Measurements from ENCODE around the gene TCOF1.

TCOF1 gene

DNA sequence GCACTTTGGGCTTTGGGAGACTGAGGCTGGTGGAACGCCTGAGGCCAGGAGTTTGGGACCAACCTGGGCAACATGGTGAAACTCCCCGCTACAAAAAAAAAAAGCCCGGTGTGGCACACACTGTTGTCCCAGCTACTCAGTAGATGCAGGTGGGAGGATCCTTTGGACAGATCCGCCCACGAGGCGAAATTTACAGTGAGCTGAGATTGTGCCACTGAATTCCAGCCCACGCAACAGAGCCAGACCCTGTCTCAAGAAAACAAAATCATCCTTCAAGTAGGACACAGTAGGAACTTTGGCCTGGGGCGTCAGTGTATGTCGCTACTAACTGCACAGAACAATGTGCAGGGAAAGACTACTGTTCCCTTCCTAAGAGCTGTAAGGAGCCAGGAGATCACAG, 87.3 kb downstream of the TCOF1 start:
- TF ChIP-seq, protein P1, sequence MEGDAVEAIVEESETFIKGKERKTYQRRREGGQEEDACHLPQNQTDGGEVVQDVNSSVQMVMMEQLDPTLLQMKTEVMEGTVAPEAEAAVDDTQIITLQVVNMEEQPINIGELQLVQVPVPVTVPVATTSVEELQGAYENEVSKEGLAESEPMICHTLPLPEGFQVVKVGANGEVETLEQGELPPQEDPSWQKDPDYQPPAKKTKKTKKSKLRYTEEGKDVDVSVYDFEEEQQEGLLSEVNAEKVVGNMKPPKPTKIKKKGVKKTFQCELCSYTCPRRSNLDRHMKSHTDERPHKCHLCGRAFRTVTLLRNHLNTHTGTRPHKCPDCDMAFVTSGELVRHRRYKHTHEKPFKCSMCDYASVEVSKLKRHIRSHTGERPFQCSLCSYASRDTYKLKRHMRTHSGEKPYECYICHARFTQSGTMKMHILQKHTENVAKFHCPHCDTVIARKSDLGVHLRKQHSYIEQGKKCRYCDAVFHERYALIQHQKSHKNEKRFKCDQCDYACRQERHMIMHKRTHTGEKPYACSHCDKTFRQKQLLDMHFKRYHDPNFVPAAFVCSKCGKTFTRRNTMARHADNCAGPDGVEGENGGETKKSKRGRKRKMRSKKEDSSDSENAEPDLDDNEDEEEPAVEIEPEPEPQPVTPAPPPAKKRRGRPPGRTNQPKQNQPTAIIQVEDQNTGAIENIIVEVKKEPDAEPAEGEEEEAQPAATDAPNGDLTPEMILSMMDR (IDR thresholded peaks at IDR 0.05): no peak

DNA sequence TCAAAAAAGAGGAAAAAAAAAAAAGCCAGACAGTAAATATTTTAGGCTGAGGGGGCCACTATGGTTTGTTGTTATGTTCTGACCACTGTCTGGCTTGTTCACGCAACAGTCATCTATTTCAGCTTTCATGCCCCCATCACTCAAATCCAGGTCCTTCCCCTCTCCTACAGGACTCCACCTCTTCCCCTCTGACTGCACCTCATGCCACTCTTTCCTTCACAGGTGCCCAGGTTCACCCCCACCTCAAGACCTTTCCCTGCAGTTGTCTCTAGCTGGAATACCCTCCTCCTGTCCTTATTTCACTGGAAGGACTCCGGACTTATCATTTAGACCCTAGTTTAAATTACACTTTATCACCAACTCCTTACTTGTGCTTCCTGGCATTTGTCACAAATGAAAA, 88.6 kb downstream of the TCOF1 start:
- TF ChIP-seq, protein P1 (IDR thresholded peaks at IDR 0.05): no peak

DNA sequence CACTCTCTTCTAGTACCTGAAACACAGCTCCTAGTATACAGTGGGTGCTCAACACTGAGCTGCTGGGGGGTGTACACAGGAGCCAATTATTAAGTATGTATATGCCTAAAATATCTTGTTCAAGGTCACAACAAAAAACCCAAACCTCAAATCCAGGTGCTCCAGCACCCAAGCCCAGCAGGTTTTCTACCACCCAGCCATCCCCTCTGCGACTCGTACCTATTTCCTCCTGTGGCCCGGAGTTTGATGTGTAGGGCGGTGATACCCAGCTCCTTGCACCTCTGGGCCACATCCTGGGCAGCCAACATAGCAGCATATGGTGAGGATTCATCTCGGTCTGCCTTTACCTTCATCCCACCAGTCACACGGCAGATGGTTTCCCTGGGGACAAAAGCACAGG, 89.1 kb downstream of the TCOF1 start:
- TF ChIP-seq, protein P1 (IDR thresholded peaks at IDR 0.05): no peak

DNA sequence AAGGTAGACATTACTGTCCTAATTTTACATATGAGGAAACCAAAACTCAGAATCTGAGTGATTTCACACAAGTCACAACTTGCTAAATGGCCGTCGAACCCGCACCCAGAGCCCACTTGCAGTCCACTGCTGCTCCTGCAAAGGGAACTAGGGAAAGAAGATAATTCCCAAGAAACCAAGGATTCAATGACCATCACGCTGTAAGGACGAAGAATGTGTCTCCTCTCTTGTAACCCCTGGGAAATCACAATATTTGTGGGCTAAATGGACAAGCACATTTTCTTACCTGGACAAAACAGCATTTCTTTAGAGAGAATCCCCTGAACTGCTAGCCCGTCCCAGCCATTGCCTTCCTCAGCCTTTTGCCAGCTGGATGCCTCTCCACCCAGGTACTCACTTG, 89.7 kb downstream of the TCOF1 start:
- TF ChIP-seq, protein P1 (IDR thresholded peaks at IDR 0.05): no peak

DNA sequence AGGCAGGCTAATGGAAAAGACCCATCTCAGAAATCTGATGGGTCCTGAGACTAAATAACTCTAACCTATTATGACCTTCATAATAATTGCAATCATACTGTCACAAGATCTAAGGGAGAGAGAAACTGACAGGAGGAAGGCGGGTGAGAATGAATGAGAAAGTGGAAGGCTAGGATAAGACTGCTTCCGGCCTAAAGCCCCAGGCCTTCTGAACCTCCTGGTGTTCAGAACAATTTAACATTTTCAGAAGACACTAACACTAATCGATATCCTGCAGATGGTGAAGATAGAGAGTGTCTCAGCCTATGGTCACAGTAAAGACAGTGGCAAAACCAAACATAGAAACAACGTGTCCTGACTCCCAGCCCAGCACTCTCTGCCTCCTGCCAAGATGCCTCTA, 90.8 kb downstream of the TCOF1 start:
- TF ChIP-seq, protein P1 (IDR thresholded peaks at IDR 0.05): no peak

DNA sequence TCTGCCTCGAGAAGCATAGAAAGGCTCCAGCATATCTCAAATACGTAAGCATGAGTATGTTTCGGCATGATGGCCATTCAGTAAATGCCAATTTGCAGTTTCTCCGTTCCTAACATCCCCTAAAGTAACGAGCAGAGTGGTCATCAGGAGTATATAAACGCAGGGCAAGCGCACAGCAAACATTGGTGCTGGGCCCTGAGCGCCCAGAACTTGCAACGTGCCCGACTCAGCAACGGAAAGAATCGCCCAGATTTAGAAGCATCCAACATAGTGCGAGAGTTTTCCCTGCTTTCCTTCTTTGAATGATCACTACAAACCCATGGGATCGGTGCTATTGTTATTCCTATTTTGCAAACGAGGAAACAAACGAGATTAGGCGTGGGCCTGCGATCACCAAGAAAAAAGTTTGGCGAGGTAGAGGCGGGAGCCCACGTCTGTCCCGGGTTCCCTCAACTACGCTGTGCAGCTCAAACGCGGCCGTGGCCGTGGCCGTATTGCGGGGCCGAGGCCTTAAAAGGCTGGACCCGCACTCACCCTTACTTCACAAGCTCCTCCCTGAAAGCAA, 91.5 kb downstream of the TCOF1 start:
- TF ChIP-seq, protein P1 (IDR thresholded peaks at IDR 0.05): no peak
